H1 (cell line): Measurements from ENCODE around the gene PTPRT. TPM values are rescaled to one million over a fixed set of nuclear protein-coding genes. Genes with fewer than 3 reads are reported as not detected.

Experiments used
- CTCF ChIA-PET: fragments of 300-600 bp; sonication (Branson Sonifier 250); formaldehyde crosslinking; loops from one replicate; lab custom pipeline; 2021; ENCODE audit not compliant: partially characterized antibody; lab: Charles Lee
- POLR2A ChIA-PET: fragments of 300-600 bp; sonication (Branson Sonifier 250); formaldehyde crosslinking; loops from one replicate; lab custom pipeline; 2021; ENCODE audit warnings: inconsistent platforms; ENCODE audit not compliant: partially characterized antibody; lab: Charles Lee
- DNase-seq, 2 experiments: peaks; one replicate each; pipeline versions ENCODE4 v3.0.0 to v3.0.0-alpha.2; 2010 to 2022; ENCODE audit warnings: low spot score in 2 of 2, low read depth in 1 of 2, mixed read lengths in 1 of 2
- FAIRE-seq: peaks from 2 replicates; lab custom pipeline; 2011; peaks lifted over from hg19 to GRCh38; lab: Jason Lieb, UNC
- H2AFZ ChIP-seq: 2 replicates; pipeline ENCODE4 v1.8.1; 2012; ENCODE audit warnings: low read length, inconsistent platforms
- H2AK5ac ChIP-seq: 2 replicates; pipeline ENCODE4 v1.6.1; 2013; ENCODE audit warnings: low read depth, low read length
- H2BK120ac ChIP-seq: replicated peaks from 2 replicates; pipeline ENCODE3; 2013; ENCODE audit warnings: low read depth, low read length, inconsistent platforms
- H2BK12ac ChIP-seq: 2 replicates; pipeline ENCODE4 v1.6.1; 2013; ENCODE audit warnings: low read depth, low read length
- H2BK15ac ChIP-seq: 2 replicates; pipeline ENCODE4 v1.6.1; 2013; ENCODE audit warnings: low read length
- H2BK20ac ChIP-seq: 2 replicates; pipeline ENCODE4 v1.6.1; 2013; ENCODE audit warnings: low read length
- H2BK5ac ChIP-seq: 2 replicates; pipeline ENCODE4 v1.6.1; 2013; ENCODE audit warnings: low read depth, low read length
- H3K14ac ChIP-seq: 2 replicates; pipeline ENCODE4 v1.6.1; 2013; ENCODE audit warnings: inconsistent platforms; ENCODE audit not compliant: insufficient read length
- H3K18ac ChIP-seq: 2 replicates; pipeline ENCODE4 v1.6.1; 2013; ENCODE audit warnings: low read length; ENCODE audit errors: extremely low read depth
- H3K23ac ChIP-seq: 2 replicates; pipeline ENCODE4 v1.6.1; 2013; ENCODE audit warnings: inconsistent platforms; ENCODE audit not compliant: insufficient read length
- H3K23me2 ChIP-seq: 2 replicates; pipeline ENCODE4 v1.6.1; 2013; ENCODE audit warnings: low read depth, low read length
- H3K27ac ChIP-seq: 2 replicates; pipeline ENCODE4 v1.6.1; 2011; ENCODE audit warnings: low read depth, low read length, inconsistent platforms
- H3K27me3 ChIP-seq, 4 experiments: replicated peaks in 1 of 4; 1 replicate in 1 of 4; 2 replicates in 3 of 4; pipeline versions ENCODE4 v1.6.1 to v1.8.1; 2011 to 2013; ENCODE audit warnings: low read length in 3 of 4, mild to moderate bottlenecking in 3 of 4, inconsistent platforms in 2 of 4, mixed read lengths in 2 of 4, moderate library complexity in 1 of 4; ENCODE audit not compliant: control insufficient read depth in 3 of 4, insufficient read depth in 3 of 4; ENCODE audit errors: extremely low read depth in 1 of 4
- H3K36me3 ChIP-seq, 4 experiments: 2 replicates each; pipeline versions ENCODE4 v1.6.1 to v1.8.1; 2011 to 2013; ENCODE audit warnings: mild to moderate bottlenecking in 4 of 4, low read length in 3 of 4, moderate library complexity in 2 of 4, control low read depth in 1 of 4, inconsistent platforms in 1 of 4; ENCODE audit not compliant: insufficient read depth in 4 of 4, control insufficient read depth in 2 of 4
- H3K4ac ChIP-seq: replicated peaks from 2 replicates; pipeline ENCODE3; 2013; ENCODE audit warnings: low read length, low read depth, mixed read lengths, inconsistent platforms; ENCODE audit not compliant: insufficient read length
- H3K4me1 ChIP-seq, 4 experiments: replicated peaks in 1 of 4; 1 replicate in 1 of 4; 2 replicates in 3 of 4; pipeline versions ENCODE4 v1.6.1 to v1.8.1; 2011 to 2013; ENCODE audit warnings: low read length in 3 of 4, inconsistent platforms in 2 of 4, mixed read lengths in 1 of 4; ENCODE audit not compliant: insufficient read depth in 4 of 4, control insufficient read depth in 3 of 4
- H3K4me2 ChIP-seq, 2 experiments: 2 replicates each; pipeline versions ENCODE4 v1.6.1 to v1.8.1; 2011 to 2013; ENCODE audit warnings: low read depth in 2 of 2, low read length in 2 of 2, control low read depth in 1 of 2, inconsistent platforms in 1 of 2, mild to moderate bottlenecking in 1 of 2; ENCODE audit not compliant: insufficient read depth in 1 of 2
- H3K4me3 ChIP-seq, 4 experiments: fragments of 200-600, 300-600 bp in 1 of 4; sonication (generic), shearing (Covaris generic), sonication (Bioruptor Twin) in 1 of 4; 2 replicates each; pipeline versions ENCODE4 v1.5.1 to v1.8.1; 2011 to 2016; ENCODE audit warnings: low read length in 4 of 4, low read depth in 3 of 4, control low read depth in 2 of 4, inconsistent platforms in 2 of 4, mild to moderate bottlenecking in 2 of 4, mixed read lengths in 1 of 4, moderate library complexity in 1 of 4; ENCODE audit not compliant: insufficient read depth in 2 of 4; ENCODE audit errors: extremely low read depth in 1 of 4
- H3K56ac ChIP-seq: replicated peaks from 2 replicates; pipeline ENCODE3; 2013; ENCODE audit warnings: low read depth, mild to moderate bottlenecking, mixed read lengths, low read length, inconsistent platforms; ENCODE audit not compliant: insufficient read length
- H3K79me1 ChIP-seq: 2 replicates; pipeline ENCODE4 v1.6.1; 2013; ENCODE audit warnings: low read depth, low read length, control low read depth
- H3K79me2 ChIP-seq, 2 experiments: 2 replicates each; pipeline versions ENCODE4 v1.6.1 to v1.8.1; 2012 to 2013; ENCODE audit warnings: low read length in 2 of 2, mild to moderate bottlenecking in 2 of 2, inconsistent platforms in 1 of 2; ENCODE audit not compliant: insufficient read depth in 2 of 2, control insufficient read depth in 1 of 2
- H3K9ac ChIP-seq, 4 experiments: replicated peaks in 1 of 4; 1 replicate in 1 of 4; 2 replicates in 3 of 4; pipeline versions ENCODE4 v1.6.1 to v1.8.1; 2011 to 2013; ENCODE audit warnings: low read depth in 3 of 4, low read length in 3 of 4, control low read depth in 2 of 4, mild to moderate bottlenecking in 2 of 4, moderate library complexity in 2 of 4, inconsistent platforms in 1 of 4; ENCODE audit errors: extremely low read depth in 1 of 4
- H3K9me3 ChIP-seq, 2 experiments: 2 replicates each; pipeline versions ENCODE4 v1.6.1 to v1.8.1; 2012 to 2013; ENCODE audit warnings: mild to moderate bottlenecking in 2 of 2, moderate library complexity in 2 of 2, control low read depth in 1 of 2, inconsistent platforms in 1 of 2, low read depth in 1 of 2, low read length in 1 of 2, mixed read lengths in 1 of 2; ENCODE audit not compliant: insufficient read depth in 2 of 2
- H4K20me1 ChIP-seq, 2 experiments: replicated peaks in 1 of 2; 2 replicates each; pipeline versions ENCODE3 to v1.8.1; 2011 to 2013; ENCODE audit warnings: inconsistent platforms in 2 of 2, low read length in 2 of 2, mild to moderate bottlenecking in 1 of 2; ENCODE audit not compliant: insufficient read depth in 2 of 2, control insufficient read depth in 1 of 2
- H4K5ac ChIP-seq: 2 replicates; pipeline ENCODE4 v1.6.1; 2013; ENCODE audit warnings: low read length, low read depth, mixed read lengths, inconsistent platforms; ENCODE audit not compliant: insufficient read length
- H4K8ac ChIP-seq: 2 replicates; pipeline ENCODE4 v1.8.0; 2013; ENCODE audit warnings: mild to moderate bottlenecking, moderate library complexity, low read length, inconsistent platforms; ENCODE audit not compliant: insufficient read depth; ENCODE audit errors: extremely low read depth
- H4K91ac ChIP-seq: replicated peaks from 2 replicates; pipeline ENCODE3; 2013; ENCODE audit warnings: low read length, mixed read lengths, inconsistent platforms; ENCODE audit not compliant: insufficient read length
- ATF2 ChIP-seq: IDR thresholded peaks from 2 replicates; pipeline ENCODE4 v1.6.1; 2012; ENCODE audit warnings: low read length, inconsistent platforms
- ATF3 ChIP-seq: IDR thresholded peaks from 2 replicates; pipeline ENCODE4 v1.6.1; 2011; ENCODE audit warnings: low read depth, mild to moderate bottlenecking, low read length; ENCODE audit not compliant: insufficient read depth
- CTBP2 ChIP-seq: IDR thresholded peaks from 2 replicates; pipeline ENCODE4 v1.7.0; 2011; ENCODE audit warnings: borderline replicate concordance, mild to moderate bottlenecking, moderate library complexity, mixed read lengths, low read length; ENCODE audit not compliant: insufficient read depth, insufficient read length
- HDAC6 ChIP-seq: IDR thresholded peaks from one replicate; pipeline ENCODE4 v1.7.1; 2012; ENCODE audit warnings: low read depth, mild to moderate bottlenecking, inconsistent platforms, low read length, moderate library complexity
- JUND ChIP-seq: IDR thresholded peaks from 2 replicates; pipeline ENCODE4 v1.6.1; 2011; ENCODE audit warnings: mild to moderate bottlenecking, improper control_type of control experiment, low read length
- RNF2 ChIP-seq: fragments of 200-900, 300-1000 bp; sonication (generic); IDR thresholded peaks from 2 replicates; pipeline ENCODE4 v1.7.1; 2016; ENCODE audit warnings: borderline replicate concordance, low read depth, mild to moderate bottlenecking, antibody characterized with exemption, low read length; ENCODE audit not compliant: poor library complexity, severe bottlenecking; ENCODE audit errors: missing control alignments
- SP4 ChIP-seq: IDR thresholded peaks from 2 replicates; pipeline ENCODE4 v1.6.1; 2012; ENCODE audit warnings: low read length, inconsistent platforms
- SUZ12 ChIP-seq: fragments of 200-600 bp; sonication (generic); IDR thresholded peaks from 2 replicates; pipeline ENCODE4 v1.6.1; 2012; ENCODE audit warnings: mild to moderate bottlenecking, inconsistent platforms, low read length, moderate library complexity, mixed read lengths
- TBP ChIP-seq: IDR thresholded peaks from 2 replicates; pipeline ENCODE4 v1.6.1; 2011; ENCODE audit warnings: low read depth, low read length, improper control_type of control experiment
- TEAD4 ChIP-seq: IDR thresholded peaks from 2 replicates; pipeline ENCODE4 v1.6.1; 2012; ENCODE audit warnings: low read depth, low read length, inconsistent platforms, mixed read lengths
- WGBS, 2 experiments: shearing (Covaris generic) in 1 of 2; methylation state at CpG; one replicate each; pipeline versions ENCODE4 v1.1.6 to v1.1.7; 2013 to 2015; ENCODE audit warnings: low lambda C conversion rate in 2 of 2, mixed read lengths in 2 of 2, inconsistent platforms in 1 of 2, low coverage in 1 of 2, missing lambda C conversion rate in 1 of 2; ENCODE audit not compliant: insufficient replicate concordance in 2 of 2, insufficient coverage in 1 of 2, insufficient read length in 1 of 2; ENCODE audit errors: extremely low coverage in 1 of 2, missing lambda C conversion rate in 1 of 2; 5-methylcytosine and 5-hydroxymethylcytosine counted together
- polyA plus RNA-seq, 7 experiments: library from polyadenylated mRNA; depleted of rRNA in 3 of 7; stranded (reverse) in 5 of 7; unstranded in 2 of 7; fragments of >200 nt in 5 of 7; fragments of 200-250 nt in 2 of 7; gene quantifications; 1 replicate in 5 of 7; 2 replicates in 1 of 7; 4 replicates in 1 of 7; pipeline versions ENCODE4 v1.2.1 to v1.2.3, GENCODE V29; 2011 to 2013; ENCODE audit warnings: missing spikeins in 2 of 7, mixed read lengths in 2 of 7
- total RNA-seq: library from RNA; stranded (reverse); fragmentation: NEBNext Ultra II Directional; extraction: Animal tissue kit (Norgen Biotek cat#: 25700); gene quantifications from 2 replicates; pipeline ENCODE4 v1.2.1, GENCODE V29; 2021

The PTPRT gene
- total and polyA plus RNA-seq, 2 of the 8 experiments (the other 6 are each of a cell fraction or from before 2014, with no cell fraction given): 0.33 to 1.8 TPM

- no peak overlapping the region for H3K4ac ChIP-seq
- FAIRE-seq: no peak
- no peaks in the 10 kb centered on the region for H3K79me1 ChIP-seq
- H4K5ac ChIP-seq: no peak overlapping the region
- H3K23ac ChIP-seq: no peak overlapping the region
- no peak overlapping the region for H2BK12ac ChIP-seq
- no peak overlapping the region for H2BK15ac ChIP-seq
- no peak overlapping the region for H3K4me3 ChIP-seq
- H4K20me1 ChIP-seq: no peaks in the 10 kb centered on the region
- H4K91ac ChIP-seq: no peak overlapping the region
- no peak overlapping the region for H3K56ac ChIP-seq
- ChIA-PET CTCF (interaction anchor here (1.8 kb wide), 1 partner anchor 10 kb away, joined by 4 read pairs; no protein-coding TSS in a partner anchor), POLR2A (no interaction called here)
- H3K4me2 ChIP-seq: no peak overlapping the region
- H3K79me2 ChIP-seq: no peaks in the 10 kb centered on the region; a peak in 1 of 4 replicates
- WGBS, 2 experiments: 89% methylated on average over 4 of the region's 4 CpGs; no CpG with 5 or more reads in 1 of the 2 experiments
- no peak overlapping the region for H3K18ac ChIP-seq
- H2BK120ac ChIP-seq: no peak overlapping the region
- H4K8ac ChIP-seq: no peak overlapping the region
- no peak overlapping the region for H2AK5ac ChIP-seq
- H3K14ac ChIP-seq: no peak overlapping the region
- no peaks in the 10 kb centered on the region; a peak in 1 of 4 replicates for H3K9me3 ChIP-seq
- H3K27me3 ChIP-seq: no peaks in the 10 kb centered on the region
- H2AFZ ChIP-seq: no peak overlapping the region
- H2BK20ac ChIP-seq: no peak overlapping the region
- no peaks in the 10 kb centered on the region; the same call in 1 of the 2 replicates for H3K23me2 ChIP-seq
- H3K4me1 ChIP-seq: peaks cover 0 to 5% (median 4%) of the 10 kb centered on the region in 4 experiments; a peak in 4 of 7 replicates
- no peak overlapping the region for H3K9ac ChIP-seq
- no peak for DNase-seq
- H3K36me3 ChIP-seq: no peaks in the 10 kb centered on the region
- H2BK5ac ChIP-seq: no peak overlapping the region
- H3K27ac ChIP-seq: no peak overlapping the region
- TF ChIP-seq ATF3 (no peak), TEAD4 (no peak), HDAC6 (no peak), CTBP2 (no peak), SP4 (no peak), SUZ12 (no peak), ATF2 (no peak), RNF2 (no peak), JUND (no peak), TBP (no peak)
Measured at GRCh38 chr20:43092386-43093088, 97.2 kb downstream of the PTPRT start.
